Stimulated activated CD4-positive, alpha-beta T cell treated with anti-CD3 and anti-CD28 coated beads, Interleukin-12 subunit alpha, Interleukin-12 subunit beta, amount 100 ng/mL, for 48 hours (primary cell): ENCODE measurements around the gene WNT8A.

Experiments used
- DNase-seq, 3 donors: peaks; one replicate each; pipeline ENCODE4 v3.0.0-alpha.2; 2020; ENCODE audit warnings: low read depth in 2 of 3, low spot score in 1 of 3

WNT8A gene

DNA sequence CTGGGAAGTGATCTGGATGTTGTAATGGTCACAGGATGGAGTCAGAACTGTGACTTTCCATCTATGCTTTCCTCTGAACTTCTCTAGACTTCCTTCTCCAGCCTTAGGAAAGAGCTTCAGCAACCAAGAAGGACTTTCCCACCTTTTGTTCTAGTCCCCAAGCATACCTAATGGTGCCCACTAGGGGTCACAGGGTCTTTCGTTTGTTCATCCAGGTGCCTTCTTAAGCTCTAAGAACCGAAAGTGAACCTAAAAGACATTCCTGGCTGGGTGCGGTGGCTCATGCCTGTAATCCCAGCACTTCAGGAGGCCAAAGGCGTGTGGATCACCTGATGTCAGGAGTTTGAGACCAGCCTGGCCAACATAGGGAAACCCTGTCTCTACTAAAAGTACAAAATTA lies 1.8 kb upstream of the WNT8A start:
- no peak for DNase-seq

DNA sequence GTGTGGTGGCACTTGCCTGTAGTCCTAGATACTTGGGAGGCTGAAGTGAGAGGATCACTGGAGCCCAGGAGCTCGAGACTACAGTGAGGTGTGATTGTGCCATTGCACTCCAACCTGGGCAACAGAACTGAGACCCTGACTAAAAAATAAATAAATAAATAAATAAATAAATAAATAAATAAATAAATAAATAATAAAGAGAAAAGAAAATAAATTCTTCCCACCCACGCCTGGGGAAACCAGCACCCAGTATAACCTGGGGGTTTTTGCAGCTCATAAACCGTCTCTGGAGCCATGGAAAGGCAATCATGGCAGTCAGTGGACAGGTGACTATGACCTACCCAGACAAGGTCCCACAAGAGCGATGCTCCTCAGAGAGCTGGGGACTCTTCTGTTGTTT lies 7.9 kb downstream of the WNT8A start:
- no peak for DNase-seq

DNA sequence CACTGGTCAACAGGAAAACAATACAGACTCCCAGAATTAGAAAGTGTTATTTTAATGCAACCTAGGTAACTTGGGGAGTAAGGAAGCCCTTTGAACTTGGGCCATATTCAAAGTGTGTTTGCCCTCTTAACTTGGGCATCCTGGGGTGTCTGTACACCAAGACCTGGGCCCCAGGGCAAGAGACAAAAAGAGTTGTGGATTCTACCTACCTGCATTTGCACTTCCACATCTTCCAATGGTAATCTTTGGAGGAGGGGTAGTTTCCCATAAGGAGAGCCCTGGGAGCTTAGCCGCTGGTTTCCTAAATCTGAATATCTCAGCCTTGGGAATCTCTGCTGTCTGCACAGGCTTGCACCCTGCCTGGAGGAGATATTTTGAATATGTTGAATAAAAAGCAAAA lies 8.5 kb downstream of the WNT8A start:
- DNase-seq = no peak

- no peak for DNase-seq
Measured at GRCh38 chr5:138093036-138093435, 9.2 kb downstream of the WNT8A start.

GRCh38 chr5:138095100-138095907 lies 11.5 kb downstream of the WNT8A start:
- no peak for DNase-seq

DNA sequence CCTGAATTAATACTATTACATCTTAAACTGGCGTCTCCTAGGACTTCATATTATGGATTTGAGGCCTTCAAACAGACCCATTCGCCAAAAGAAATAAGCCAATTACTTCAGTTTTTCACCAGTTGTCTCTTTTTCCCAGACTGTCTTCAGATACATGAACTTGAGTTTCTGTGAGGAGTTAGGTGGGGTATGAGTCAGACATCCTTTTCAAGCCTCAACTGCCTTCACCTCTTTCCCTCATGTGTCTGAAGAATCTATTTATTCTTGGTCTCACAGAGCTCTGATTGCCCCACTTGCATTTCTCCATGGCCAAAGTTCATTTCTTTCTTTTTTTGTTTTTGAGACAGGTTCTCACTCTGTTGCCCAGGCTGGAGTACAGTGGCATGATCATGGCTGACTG lies 12.5 kb downstream of the WNT8A start:
- DNase-seq = no peak

- no peak for DNase-seq
Measured at GRCh38 chr5:138096997-138097828, 13.4 kb downstream of the WNT8A start.

DNA sequence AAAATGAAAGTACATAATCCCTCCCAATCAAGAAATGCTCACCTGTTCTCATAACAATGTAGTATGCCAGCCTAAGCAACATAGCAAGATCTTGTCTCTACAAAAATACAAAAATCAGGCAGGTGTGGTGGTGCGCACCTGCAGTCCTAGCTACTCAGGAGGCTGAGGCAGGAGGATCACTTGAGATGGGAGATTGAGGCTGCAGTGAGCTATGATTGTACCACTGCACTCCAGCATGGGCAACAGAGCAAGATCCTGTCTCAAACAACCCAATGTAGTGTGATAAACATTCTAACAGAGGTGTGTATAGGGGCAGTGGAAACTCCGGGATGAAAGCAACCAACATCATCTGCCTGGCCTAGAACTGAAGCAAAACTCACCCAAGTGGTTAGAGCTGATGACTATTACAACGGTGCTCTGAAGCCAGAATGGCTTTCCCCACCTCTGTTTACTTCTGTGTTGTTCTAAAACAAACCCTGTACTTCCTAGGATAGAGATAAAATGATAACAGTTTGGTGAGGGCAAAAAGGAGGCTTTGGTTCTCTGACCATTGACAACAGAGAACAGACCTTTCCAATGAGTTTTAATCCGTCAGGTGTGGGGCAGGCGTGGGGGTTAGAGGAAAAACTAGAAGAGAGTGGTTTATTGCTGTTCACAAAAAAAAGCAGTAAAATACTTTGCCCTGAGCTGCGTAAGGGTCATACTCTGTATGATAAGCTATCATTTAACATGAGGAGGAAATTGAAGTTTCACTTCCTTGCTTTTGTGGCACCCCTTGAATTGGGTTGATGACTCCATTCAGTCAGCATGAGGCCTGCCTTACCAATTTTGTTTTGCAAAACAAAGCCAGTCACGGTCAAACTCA lies 18.9 kb downstream of the WNT8A start:
- no peak for DNase-seq

- no peak for DNase-seq
Measured at GRCh38 chr5:138103319-138103637, 19.4 kb downstream of the WNT8A start.

GRCh38 chr5:138105709-138106108 lies 21.9 kb downstream of the WNT8A start:
- no peak for DNase-seq

DNA sequence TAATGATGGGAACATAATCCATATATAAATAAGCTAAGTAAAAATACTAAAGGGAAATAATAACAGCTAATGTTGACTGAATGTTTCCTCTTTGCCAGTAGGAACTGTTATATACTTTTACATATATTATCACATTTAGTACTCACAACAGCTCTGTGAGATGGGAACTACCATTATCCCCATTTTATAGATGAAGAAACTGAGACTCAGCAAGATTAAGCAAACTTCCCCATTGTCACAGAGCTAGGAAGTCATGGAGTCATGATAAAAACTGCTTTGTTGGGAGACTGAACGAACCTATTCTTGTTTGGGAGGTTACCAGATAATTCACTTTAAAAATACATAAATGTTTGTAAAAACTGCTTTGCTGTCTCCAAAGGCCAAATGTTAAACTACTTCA lies 23.4 kb downstream of the WNT8A start:
- DNase-seq = no peak

DNA sequence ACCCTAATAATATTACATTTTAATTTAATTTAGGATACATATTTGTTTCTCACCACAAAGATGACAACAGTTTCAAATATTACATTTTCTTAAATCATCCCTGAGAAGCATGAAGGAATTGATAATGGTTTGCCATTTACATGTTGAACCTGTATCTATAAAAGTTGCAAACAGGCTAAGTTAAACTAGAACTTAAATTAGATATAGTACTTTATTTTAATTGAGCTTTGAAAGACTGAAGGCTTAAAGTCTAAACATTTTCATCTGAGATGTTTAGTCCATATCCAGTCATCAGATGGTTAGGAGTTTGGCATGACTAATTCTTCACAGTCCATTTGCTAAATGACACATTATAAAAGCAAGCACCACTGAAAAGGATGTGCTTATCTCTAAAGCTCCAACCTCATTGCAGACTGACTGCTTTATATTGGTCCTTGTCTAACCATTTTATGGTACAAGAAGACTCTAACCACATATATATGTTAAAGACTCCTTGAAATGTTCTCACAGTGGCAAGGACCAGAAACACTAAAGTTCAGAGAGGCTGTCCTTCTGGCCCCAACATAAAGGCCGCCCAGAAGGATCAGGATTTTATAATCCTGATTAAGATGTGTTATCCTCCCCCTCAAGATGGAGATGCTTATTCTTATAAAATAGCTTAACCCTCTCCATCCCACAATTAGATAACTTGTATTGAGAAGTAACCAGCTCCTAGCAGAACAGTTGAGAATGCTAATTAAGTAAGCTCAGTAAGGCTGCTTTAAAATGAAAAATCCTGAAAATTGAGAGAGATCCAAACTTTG lies 25.8 kb downstream of the WNT8A start:
- DNase-seq = no peak

GRCh38 chr5:138110266-138110963 lies 26.6 kb downstream of the WNT8A start:
- no peak for DNase-seq

DNA sequence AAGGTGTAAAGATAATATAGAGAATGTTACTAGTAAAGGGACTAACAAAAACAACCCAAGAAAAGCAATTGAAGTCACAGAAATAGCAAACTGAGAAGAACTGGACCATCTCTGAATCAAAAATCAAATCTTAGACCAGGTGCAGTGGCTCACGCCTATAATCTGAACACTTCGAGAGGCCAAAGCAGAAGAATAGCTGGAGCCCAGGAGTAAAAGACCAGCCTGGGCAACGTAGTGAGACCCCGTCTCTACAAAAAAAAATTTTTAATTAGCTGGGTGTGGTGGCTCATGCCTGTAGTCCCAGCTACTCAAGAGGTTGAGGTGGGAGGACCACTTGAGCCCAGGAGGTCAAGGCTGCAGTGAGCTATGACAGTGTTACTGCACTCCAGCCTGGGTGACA lies 27.3 kb downstream of the WNT8A start:
- no peak for DNase-seq

DNA sequence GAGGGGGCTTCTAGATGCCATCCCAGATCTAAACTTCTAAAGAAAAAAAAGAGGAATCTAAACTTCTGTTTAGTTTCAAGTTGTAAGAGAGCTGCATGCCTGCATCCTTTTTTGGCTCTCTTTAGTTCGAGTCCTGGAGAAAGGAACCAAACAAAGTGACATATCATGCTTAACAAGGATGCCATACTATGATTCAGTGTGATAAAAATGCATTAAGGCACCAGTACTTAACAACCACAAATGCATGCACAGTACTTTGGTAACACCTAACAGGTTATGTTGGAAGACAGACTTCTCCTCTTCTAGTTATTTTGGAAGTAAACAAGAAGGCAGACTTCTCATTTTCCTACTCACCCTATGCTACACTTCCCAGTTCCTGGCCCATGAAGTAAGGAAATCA lies 28.1 kb downstream of the WNT8A start:
- DNase-seq = no peak

GRCh38 chr5:138115254-138115653 lies 31.4 kb downstream of the WNT8A start:
- DNase-seq = no peak

DNA sequence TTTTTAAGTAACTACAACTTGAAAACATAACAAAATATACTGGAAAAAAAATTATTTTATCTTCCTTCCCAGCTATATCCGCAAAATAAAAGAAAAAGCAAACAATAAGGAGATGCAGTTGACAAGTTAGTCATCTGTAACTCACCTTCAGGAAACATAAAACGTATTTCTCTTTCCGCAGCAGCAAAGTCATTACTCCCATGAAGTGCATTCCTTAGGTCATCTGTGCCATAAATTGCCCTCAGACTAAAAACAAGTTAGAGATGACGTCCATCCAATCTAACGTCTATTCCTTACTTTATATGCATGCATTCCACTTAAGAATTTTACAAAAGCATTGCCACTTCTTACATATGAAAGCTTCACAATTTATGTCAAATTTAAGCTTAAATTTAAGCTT lies 44.5 kb downstream of the WNT8A start:
- DNase-seq = no peak

DNA sequence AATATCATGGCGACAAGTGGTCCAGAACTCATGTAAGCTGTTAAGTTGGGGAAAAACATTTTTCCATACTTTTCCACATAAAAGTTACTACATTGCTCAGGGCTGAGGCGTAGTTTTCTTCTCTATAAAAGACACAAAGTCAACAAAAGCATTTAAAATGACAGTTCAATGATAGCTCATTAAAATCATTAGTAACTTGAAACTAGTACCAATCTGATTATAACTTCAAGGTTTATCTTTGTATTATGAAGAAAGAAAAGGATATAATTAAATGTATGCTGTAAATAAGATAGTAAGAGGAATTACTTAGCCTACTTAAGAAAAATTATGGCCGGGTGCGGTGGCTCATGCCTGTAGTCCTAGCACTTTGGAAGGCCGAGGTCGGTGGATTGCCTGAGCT lies 45.5 kb downstream of the WNT8A start:
- no peak for DNase-seq

DNA sequence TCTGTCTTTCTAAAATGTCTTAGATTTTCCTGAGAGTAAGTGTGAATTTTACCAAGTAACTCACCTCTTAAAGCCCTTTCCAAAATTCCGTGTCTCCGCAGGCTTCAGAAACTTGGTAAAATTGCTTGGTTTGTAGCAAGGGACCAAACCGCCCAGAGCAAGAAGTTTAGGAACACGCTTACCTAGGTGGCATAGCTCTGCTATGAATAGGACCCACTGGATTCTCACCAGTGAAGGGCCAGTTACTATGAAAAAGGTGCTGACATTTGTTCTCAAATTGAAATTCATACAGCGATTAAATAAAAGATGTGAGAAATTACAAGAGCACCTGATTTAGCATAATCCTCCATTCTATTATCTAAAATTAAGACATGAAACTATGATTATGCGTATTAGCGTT lies 48.7 kb downstream of the WNT8A start:
- no peak for DNase-seq
